Mesendoderm (in vitro differentiated cells): ENCODE measurements around the gene BAG3.
"Not testable (repeated sequence)": the region's sequence is repeated elsewhere in the genome, so short reads cannot be mapped to it uniquely, and the experiment has no call there.

Source experiments
- DNase-seq: peaks from one replicate; pipeline ENCODE4 v3.0.0; 2013
- H2AK5ac ChIP-seq: 2 replicates; pipeline ENCODE4 v1.6.1; 2013; ENCODE audit warnings: low read length, inconsistent platforms
- H2BK120ac ChIP-seq: 2 replicates; pipeline ENCODE4 v1.6.1; 2013; ENCODE audit warnings: low read depth, mild to moderate bottlenecking, low read length, moderate library complexity, mixed read lengths
- H2BK15ac ChIP-seq: replicated peaks from 2 replicates; pipeline ENCODE4 v1.6.1; 2013; ENCODE audit warnings: low read depth, mild to moderate bottlenecking, moderate library complexity
- H2BK5ac ChIP-seq: 2 replicates; pipeline ENCODE4 v1.6.1; 2013; ENCODE audit warnings: low read length, inconsistent platforms
- H3K18ac ChIP-seq: 2 replicates; pipeline ENCODE4 v1.6.1; 2013; ENCODE audit warnings: mild to moderate bottlenecking, low read length, mixed read lengths
- H3K23ac ChIP-seq: one replicate; pipeline ENCODE4 v1.6.1; 2013; ENCODE audit warnings: low read length
- H3K27ac ChIP-seq: 2 replicates; pipeline ENCODE4 v1.5.1; 2013; ENCODE audit warnings: low read depth, mild to moderate bottlenecking, inconsistent platforms, low read length, moderate library complexity
- H3K27me3 ChIP-seq: 2 replicates; pipeline ENCODE4 v1.6.1; 2013; ENCODE audit warnings: low read length, control low read depth, mild to moderate bottlenecking, inconsistent platforms; ENCODE audit not compliant: insufficient read depth, poor library complexity
- H3K36me3 ChIP-seq: 2 replicates; pipeline ENCODE4 v1.6.1; 2013; ENCODE audit warnings: low read length, inconsistent platforms; ENCODE audit not compliant: control insufficient read depth, insufficient read depth
- H3K4ac ChIP-seq: one replicate; pipeline ENCODE4 v1.6.1; 2013; ENCODE audit warnings: low read depth, mild to moderate bottlenecking, low read length, moderate library complexity
- H3K4me1 ChIP-seq: 2 replicates; pipeline ENCODE4 v1.6.1; 2013; ENCODE audit warnings: low read depth, low read length, inconsistent platforms; ENCODE audit not compliant: control insufficient read depth
- H3K4me2 ChIP-seq: 2 replicates; pipeline ENCODE4 v1.6.1; 2013; ENCODE audit warnings: low read length
- H3K4me3 ChIP-seq: 2 replicates; pipeline ENCODE4 v1.5.1; 2013; ENCODE audit warnings: mild to moderate bottlenecking, low read length
- H3K56ac ChIP-seq: one replicate; pipeline ENCODE4 v1.6.1; 2013; ENCODE audit warnings: low read length
- H3K79me1 ChIP-seq: 2 replicates; pipeline ENCODE4 v1.6.1; 2013; ENCODE audit warnings: low read length, inconsistent platforms
- H3K79me2 ChIP-seq: 2 replicates; pipeline ENCODE4 v1.6.1; 2013; ENCODE audit warnings: mild to moderate bottlenecking, low read length; ENCODE audit not compliant: control insufficient read depth, insufficient read depth
- H3K9ac ChIP-seq: 2 replicates; pipeline ENCODE4 v1.6.1; 2013; ENCODE audit warnings: low read length, inconsistent platforms
- H4K5ac ChIP-seq: one replicate; pipeline ENCODE4 v1.6.1; 2013; ENCODE audit warnings: low read length
- H4K8ac ChIP-seq: one replicate; pipeline ENCODE4 v1.6.1; 2013; ENCODE audit warnings: low read depth, mild to moderate bottlenecking, control low read depth, low read length, moderate library complexity
- WGBS: extraction: QIAGEN DNeasy Blood & Tissue Kit; methylation state at CpG from one replicate; pipeline ENCODE4 v1.1.7; 2013; ENCODE audit warnings: low lambda C conversion rate, missing lambda C conversion rate; ENCODE audit not compliant: insufficient coverage; ENCODE audit errors: extremely low coverage; 5-methylcytosine and 5-hydroxymethylcytosine counted together

The BAG3 gene

GRCh38 chr10:119611433-119611832 lies 39.7 kb upstream of the BAG3 start:
- no peak overlapping the region for H3K9ac ChIP-seq
- H2BK15ac ChIP-seq, result no peak overlapping the region
- no peaks in the 10 kb centered on the region for H3K27me3 ChIP-seq
- no peak for DNase-seq
- no peak overlapping the region for H2BK120ac ChIP-seq
- no peak overlapping the region for H3K56ac ChIP-seq
- H3K27ac ChIP-seq, result no peak overlapping the region
- no peak overlapping the region for H3K4me3 ChIP-seq
- no peak overlapping the region for H2BK5ac ChIP-seq
- H4K5ac ChIP-seq, result no peak overlapping the region
- no CpG with 5 or more reads among the region's 4 CpGs for WGBS
- no peak overlapping the region for H4K8ac ChIP-seq
- no peak overlapping the region for H3K23ac ChIP-seq
- H3K4me1 ChIP-seq, result no peaks in the 10 kb centered on the region
- no peak overlapping the region for H3K4me2 ChIP-seq
- no peak overlapping the region for H2AK5ac ChIP-seq
- H3K36me3 ChIP-seq, result no peaks in the 10 kb centered on the region
- H3K79me2 ChIP-seq, result no peaks in the 10 kb centered on the region
- H3K4ac ChIP-seq, result no peak overlapping the region
- no peaks in the 10 kb centered on the region for H3K79me1 ChIP-seq
- no peak overlapping the region for H3K18ac ChIP-seq

GRCh38 chr10:119613741-119614140 lies 37.4 kb upstream of the BAG3 start:
- Histone ChIP-seq H3K4me3 (no peak overlapping the region), H3K36me3 (no peaks in the 10 kb centered on the region), H3K4me2 (no peak overlapping the region), H4K8ac (no peak overlapping the region), H3K27ac (no peak overlapping the region), H2BK120ac (no peak overlapping the region), H3K23ac (no peak overlapping the region), H4K5ac (no peak overlapping the region), H3K4me1 (no peaks in the 10 kb centered on the region), H3K4ac (no peak overlapping the region), H2BK15ac (no peak overlapping the region), H2BK5ac (no peak overlapping the region), H3K27me3 (no peaks in the 10 kb centered on the region), H2AK5ac (no peak overlapping the region), H3K18ac (no peak overlapping the region), H3K79me1 (no peaks in the 10 kb centered on the region), H3K79me2 (no peaks in the 10 kb centered on the region), H3K56ac (no peak overlapping the region), H3K9ac (no peak overlapping the region)
- no CpG with 5 or more reads among the region's 6 CpGs for WGBS
- no peak for DNase-seq

GRCh38 chr10:119614686-119615085 lies 36.5 kb upstream of the BAG3 start:
- Histone ChIP-seq H4K8ac (no peak overlapping the region), H3K4me2 (no peak overlapping the region), H2BK120ac (no peak overlapping the region), H3K18ac (no peak overlapping the region), H3K23ac (no peak overlapping the region), H3K27me3 (no peaks in the 10 kb centered on the region), H2AK5ac (no peak overlapping the region), H2BK15ac (no peak overlapping the region), H3K9ac (no peak overlapping the region), H3K4ac (no peak overlapping the region), H3K27ac (no peak overlapping the region), H3K4me1 (no peaks in the 10 kb centered on the region), H2BK5ac (no peak overlapping the region), H3K79me2 (no peaks in the 10 kb centered on the region), H3K79me1 (no peaks in the 10 kb centered on the region), H3K36me3 (no peaks in the 10 kb centered on the region), H3K4me3 (no peak overlapping the region), H3K56ac (no peak overlapping the region), H4K5ac (no peak overlapping the region)
- WGBS, result no CpG with 5 or more reads among the region's 5 CpGs
- no peak for DNase-seq

- no peak overlapping the region for H3K18ac ChIP-seq
- no peaks in the 10 kb centered on the region for H3K27me3 ChIP-seq
- H2AK5ac ChIP-seq, result no peak overlapping the region
- H3K79me2 ChIP-seq, result no peaks in the 10 kb centered on the region
- no peaks in the 10 kb centered on the region for H3K4me1 ChIP-seq
- no peaks in the 10 kb centered on the region for H3K36me3 ChIP-seq
- H3K23ac ChIP-seq, result no peak overlapping the region
- WGBS, result no CpG with 5 or more reads among the region's 13 CpGs
- no peak overlapping the region for H3K4ac ChIP-seq
- H2BK5ac ChIP-seq, result no peak overlapping the region
- H3K56ac ChIP-seq, result no peak overlapping the region
- no peaks in the 10 kb centered on the region for H3K79me1 ChIP-seq
- H2BK120ac ChIP-seq, result no peak overlapping the region
- no peak overlapping the region for H3K27ac ChIP-seq
- H4K8ac ChIP-seq, result no peak overlapping the region
- H2BK15ac ChIP-seq, result no peak overlapping the region
- H4K5ac ChIP-seq, result no peak overlapping the region
- no peak overlapping the region for H3K9ac ChIP-seq
- DNase-seq, result peak; percentile 30
- no peak overlapping the region for H3K4me3 ChIP-seq
- no peak overlapping the region for H3K4me2 ChIP-seq
These were observed 34.2 kb upstream of the BAG3 start for GRCh38 chr10:119616882-119617570.

- no peak overlapping the region for H3K4ac ChIP-seq
- H3K79me1 ChIP-seq, result no peaks in the 10 kb centered on the region
- no peaks in the 10 kb centered on the region for H3K27me3 ChIP-seq
- H3K9ac ChIP-seq, result no peak overlapping the region
- no peak overlapping the region for H2AK5ac ChIP-seq
- H3K4me2 ChIP-seq, result no peak overlapping the region
- H3K23ac ChIP-seq, result no peak overlapping the region
- H3K4me3 ChIP-seq, result no peak overlapping the region
- no peak for DNase-seq
- H3K79me2 ChIP-seq, result no peaks in the 10 kb centered on the region
- WGBS, result no CpG with 5 or more reads among the region's 2 CpGs
- H3K27ac ChIP-seq, result no peak overlapping the region
- H3K4me1 ChIP-seq, result no peaks in the 10 kb centered on the region
- H2BK15ac ChIP-seq, result no peak overlapping the region
- H3K18ac ChIP-seq, result no peak overlapping the region
- H4K5ac ChIP-seq, result no peak overlapping the region
- no peak overlapping the region for H2BK120ac ChIP-seq
- H4K8ac ChIP-seq, result no peak overlapping the region
- no peak overlapping the region for H3K56ac ChIP-seq
- no peaks in the 10 kb centered on the region for H3K36me3 ChIP-seq
- no peak overlapping the region for H2BK5ac ChIP-seq
These were observed 32.0 kb upstream of the BAG3 start for GRCh38 chr10:119619215-119619614.

- H3K4ac ChIP-seq, H3K4me1 ChIP-seq: not testable (repeated sequence)
These were observed 31.4 kb upstream of the BAG3 start for GRCh38 chr10:119619811-119620210.

More at GRCh38 chr10:119619811-119620210, 31.4 kb upstream of the BAG3 start:
- H2BK15ac ChIP-seq, H3K27ac ChIP-seq, H3K79me2 ChIP-seq, H2AK5ac ChIP-seq, H3K27me3 ChIP-seq, H2BK5ac ChIP-seq, DNase-seq, H3K56ac ChIP-seq, H3K4me3 ChIP-seq, H2BK120ac ChIP-seq, H3K79me1 ChIP-seq, H3K23ac ChIP-seq, H4K8ac ChIP-seq, H3K9ac ChIP-seq, H4K5ac ChIP-seq, H3K18ac ChIP-seq, H3K4me2 ChIP-seq, H3K36me3 ChIP-seq: not testable (repeated sequence)
- WGBS, result no CpG with 5 or more reads among the region's 8 CpGs
